ENCODE results near the gene OR51M1.
"Not testable (repeated sequence)": the region's sequence is repeated elsewhere in the genome, so short reads cannot be mapped to it uniquely, and the experiment has no call there.

Gene OR51M1

GRCh38 chr11:5383576-5383975 lies at the start of gene OR51M1:
TSS of gene OR51M1 (plus strand) at chr11:5383812. CDS start at chr11:5389399, 5,587 bp downstream.
- DNase-seq (ENCODE audit: low read depth in 2 of 2): no peak

- DNase-seq (ENCODE audit: low read depth in 2 of 2): no peak
These were observed 48.4 kb upstream of the OR51M1 start for GRCh38 chr11:5335170-5335569.

GRCh38 chr11:5336331-5336730 lies 47.3 kb upstream of the OR51M1 start:
- no peak for DNase-seq (ENCODE audit: low read depth in 2 of 2)

GRCh38 chr11:5337253-5337652 lies 46.4 kb upstream of the OR51M1 start:
- not testable (repeated sequence) for DNase-seq (ENCODE audit: low read depth in 2 of 2)

GRCh38 chr11:5339771-5340322 lies 43.8 kb upstream of the OR51M1 start:
- no peak for DNase-seq (ENCODE audit: low read depth in 2 of 2)

GRCh38 chr11:5343474-5344335 lies 39.9 kb upstream of the OR51M1 start, which contains the start of gene OR51B5:
TSS of gene OR51B5 (minus strand) at chr11:5343524. CDS start at chr11:5343524, 0 bp downstream.
- DNase-seq (ENCODE audit: low read depth in 2 of 2): no peak

- no peak for DNase-seq (ENCODE audit: low read depth in 2 of 2)
These were observed 37.8 kb upstream of the OR51M1 start for GRCh38 chr11:5345831-5346230.

GRCh38 chr11:5348551-5349194 lies 34.9 kb upstream of the OR51M1 start:
- DNase-seq (ENCODE audit: low read depth in 2 of 2): no peak

- no peak for DNase-seq (ENCODE audit: low read depth in 2 of 2)
These were observed 34.1 kb upstream of the OR51M1 start for GRCh38 chr11:5349550-5349949.

GRCh38 chr11:5351208-5351607 lies 32.4 kb upstream of the OR51M1 start, which contains the start of gene OR51B6:
TSS of gene OR51B6 (plus strand) at chr11:5351508. CDS start at chr11:5351508, 0 bp downstream.
- no peak for DNase-seq (ENCODE audit: low read depth in 2 of 2)

GRCh38 chr11:5356031-5356430 lies 27.6 kb upstream of the OR51M1 start:
- DNase-seq (ENCODE audit: low read depth in 2 of 2): not testable (repeated sequence)

GRCh38 chr11:5362017-5362625 lies 21.5 kb upstream of the OR51M1 start:
- no peak for DNase-seq (ENCODE audit: low read depth in 2 of 2)

GRCh38 chr11:5363679-5364078 lies 19.9 kb upstream of the OR51M1 start:
- DNase-seq (ENCODE audit: low read depth in 2 of 2): no peak

GRCh38 chr11:5364214-5364613 lies 19.4 kb upstream of the OR51M1 start:
- DNase-seq (ENCODE audit: low read depth in 2 of 2): no peak

GRCh38 chr11:5366365-5366764 lies 17.2 kb upstream of the OR51M1 start:
- not testable (repeated sequence) for DNase-seq (ENCODE audit: low read depth in 2 of 2)

GRCh38 chr11:5366856-5367255 lies 16.8 kb upstream of the OR51M1 start:
- no peak for DNase-seq (ENCODE audit: low read depth in 2 of 2)

- no peak for DNase-seq (ENCODE audit: low read depth in 2 of 2)
These were observed 16.1 kb upstream of the OR51M1 start for GRCh38 chr11:5367448-5368074.

GRCh38 chr11:5368502-5369043 lies 15.0 kb upstream of the OR51M1 start:
- DNase-seq (ENCODE audit: low read depth in 2 of 2): no peak

GRCh38 chr11:5369789-5370188 lies 13.8 kb upstream of the OR51M1 start:
- DNase-seq (ENCODE audit: low read depth in 2 of 2): no peak

GRCh38 chr11:5380740-5381342 lies 2.8 kb upstream of the OR51M1 start:
- DNase-seq (ENCODE audit: low read depth in 2 of 2): no peak

- no peak for DNase-seq (ENCODE audit: low read depth in 2 of 2)
These were observed 723 bp downstream of the OR51M1 start for GRCh38 chr11:5384335-5384734.

Data from stimulated activated CD4-positive, alpha-beta T cell treated with anti-CD3 and anti-CD28 coated beads, Interleukin-1b, Interleukin-23, amount 100 ng/mL, for 4 hours (primary cell).